HepG2 (cell line): ENCODE results near the gene FIZ1. TPM values are rescaled to one million over a fixed set of nuclear protein-coding genes. Genes with fewer than 3 reads are reported as not detected.

Experiments used
- ATF7-NPFF ChIP-seq: sonication (generic); formaldehyde crosslinking; IDR thresholded peaks from 2 replicates; pipeline ENCODE4 v1.8.1; 2023; ENCODE audit warnings: mild to moderate bottlenecking, low read depth, missing genetic modification reagents, moderate library complexity
- BRD4 ChIP-seq: sonication (generic); formaldehyde crosslinking; IDR thresholded peaks from 2 replicates; pipeline ENCODE4 v1.4.0; 2020; ENCODE audit warnings: missing genetic modification reagents
- CREB1 ChIP-seq, 2 experiments: fragments of 450-650 bp in 1 of 2; IDR thresholded peaks; 2 replicates each; pipeline ENCODE4 v1.6.1; 2016 to 2017; ENCODE audit warnings: control low read depth in 1 of 2, mild to moderate bottlenecking in 1 of 2, missing compliant biosample characterization in 1 of 2, missing genetic modification characterization in 1 of 2
- CREBL2 ChIP-seq: sonication (generic); formaldehyde crosslinking; IDR thresholded peaks from 2 replicates; pipeline ENCODE4 v1.8.1; 2023; ENCODE audit warnings: missing genetic modification reagents, mild to moderate bottlenecking, borderline replicate concordance
- KDM5A ChIP-seq: fragments of 200-600 bp; sonication (generic); IDR thresholded peaks from 2 replicates; pipeline ENCODE4 v1.7.0; 2018; ENCODE audit warnings: antibody characterized with exemption, mild to moderate bottlenecking, low read length, borderline replicate concordance
- MEIS2 ChIP-seq: sonication (generic); formaldehyde crosslinking; IDR thresholded peaks from 2 replicates; pipeline ENCODE4 v1.9.0; 2021; ENCODE audit warnings: mild to moderate bottlenecking, missing genetic modification reagents
- PHF5A ChIP-seq: IDR thresholded peaks from one replicate; pipeline ENCODE4 v1.6.1; 2018; ENCODE audit warnings: low read depth, missing genetic modification reagents; ENCODE audit not compliant: unreplicated experiment
- RBM22 ChIP-seq: fragments of 200-400 bp; formaldehyde crosslinking; optimal IDR thresholded peaks from 2 replicates; pipeline ENCODE3; 2017; ENCODE audit warnings: mild to moderate bottlenecking, low read length, moderate library complexity
- SALL2 ChIP-seq: sonication (generic); formaldehyde crosslinking; IDR thresholded peaks from 2 replicates; pipeline ENCODE4 v1.8.1; 2023; ENCODE audit warnings: mild to moderate bottlenecking, missing genetic modification reagents, inconsistent platforms
- SRSF9 ChIP-seq: fragments of 200-400 bp; formaldehyde crosslinking; IDR thresholded peaks from 2 replicates; pipeline ENCODE4 v1.6.1; 2018; ENCODE audit warnings: borderline replicate concordance, mild to moderate bottlenecking, low read depth, low read length; ENCODE audit not compliant: insufficient read depth, poor library complexity, severe bottlenecking
- THAP7 ChIP-seq: sonication (generic); formaldehyde crosslinking; IDR thresholded peaks from 2 replicates; pipeline ENCODE4 v1.8.1; 2023; ENCODE audit warnings: mild to moderate bottlenecking, missing genetic modification reagents
- TRAFD1 ChIP-seq: sonication (generic); formaldehyde crosslinking; IDR thresholded peaks from 2 replicates; pipeline ENCODE4 v1.5.1; 2020; ENCODE audit warnings: missing genetic modification reagents, mild to moderate bottlenecking, borderline replicate concordance
- ZBTB40 ChIP-seq, 2 experiments: fragments of 450-650 bp in 1 of 2; sonication (generic) in 1 of 2; formaldehyde crosslinking in 1 of 2; IDR thresholded peaks; 2 replicates each; pipeline versions ENCODE4 v1.6.1 to v1.8.0; 2016 to 2022; ENCODE audit warnings: antibody characterized with exemption in 1 of 2, mild to moderate bottlenecking in 1 of 2, missing genetic modification reagents in 1 of 2
- ZFP37 ChIP-seq: sonication (generic); formaldehyde crosslinking; IDR thresholded peaks from 2 replicates; pipeline ENCODE4 v1.4.0; 2020; ENCODE audit warnings: missing genetic modification reagents, borderline replicate concordance
- ZFP62 ChIP-seq: sonication (generic); formaldehyde crosslinking; IDR thresholded peaks from 2 replicates; pipeline ENCODE4 v1.4.0; 2020; ENCODE audit warnings: missing genetic modification reagents
- ZNF557 ChIP-seq: sonication (generic); formaldehyde crosslinking; IDR thresholded peaks from 2 replicates; pipeline ENCODE4 v1.4.0; 2020; ENCODE audit warnings: missing genetic modification reagents
- polyA plus RNA-seq, 8 experiments: library from polyadenylated mRNA; depleted of rRNA in 3 of 8; stranded (reverse) in 7 of 8; unstranded in 1 of 8; fragments of >200 nt; fragmentation: Illumina TruSeq in 4 of 8; extraction: Trizol in 4 of 8; gene quantifications; 2 replicates each; pipeline versions ENCODE4 v1.2.1 to v1.2.3, GENCODE V29; 2011 to 2016; ENCODE audit warnings: low read depth in 4 of 8, missing spikeins in 1 of 8, mixed read lengths in 1 of 8; ENCODE audit not compliant: insufficient read depth in 1 of 8
- total RNA-seq, 5 experiments: library from RNA; depleted of rRNA; stranded (reverse); fragments of >200 nt; fragmentation: Illumina TruSeq; extraction: Trizol; gene quantifications; 2 replicates each; pipeline ENCODE4 v1.2.3, GENCODE V29; 2016; ENCODE audit warnings: low read depth in 1 of 5

Gene FIZ1
- total and polyA plus RNA-seq, 2 of the 13 experiments (the other 11 are each of a cell fraction or from before 2014, with no cell fraction given): 3.6 to 5.9 TPM

- TF ChIP-seq TRAFD1 (CRISPR knock-in tag): no peak
- no peak for TF ChIP-seq ZNF557
- 0 out of 2 replicates have a peak, but pooled peaks have one; percentile 6 for TF ChIP-seq MEIS2
- TF ChIP-seq ZBTB40 (IDR thresholded peaks at IDR 0.05): no peak
- 0 out of 2 replicates have a peak, but pooled peaks have one; percentile 29 for TF ChIP-seq ZBTB40 (CRISPR knock-in tag; IDR thresholded peaks at IDR 0.05)
- TF ChIP-seq THAP7 (CRISPR knock-in tag): no peak
- TF ChIP-seq RBM22: peak; percentile 81
- no peak for TF ChIP-seq ATF7-NPFF (CRISPR knock-in tag)
- TF ChIP-seq KDM5A: peak; percentile 27; the same call in 1 of the 2 replicates
- no peak for TF ChIP-seq ZFP62 (CRISPR knock-in tag)
- no peak for TF ChIP-seq SRSF9
- TF ChIP-seq CREBL2: no peak
- TF ChIP-seq CREB1 (IDR thresholded peaks at IDR 0.05): no peak
- no peak for TF ChIP-seq CREB1 (CRISPR knock-in tag; IDR thresholded peaks at IDR 0.05)
- no peak for TF ChIP-seq PHF5A (CRISPR knock-in tag)
- 0 out of 2 replicates have a peak, but pooled peaks have one; percentile 35 for TF ChIP-seq SALL2 (CRISPR knock-in tag)
- no peak for TF ChIP-seq BRD4 (CRISPR knock-in tag)
- 0 out of 2 replicates have a peak, but pooled peaks have one; percentile 40 for TF ChIP-seq ZFP37 (CRISPR knock-in tag)
Measured at GRCh38 chr19:55641426-55642152, 42.3 kb upstream of the FIZ1 start (continued).
